MM.1S (cell line): ENCODE data around the gene CTAGE1.

Experiments
- EZH2 ChIP-seq: fragments of 300-600 bp; sonication (generic); optimal IDR thresholded peaks from 2 replicates; pipeline ENCODE3; 2017; ENCODE audit warnings: low read depth, mild to moderate bottlenecking, antibody characterized with exemption, low read length, mixed read lengths
- EZH2phosphoT487 ChIP-seq: fragments of 300-600 bp; sonication (generic); IDR thresholded peaks from 2 replicates; pipeline ENCODE4 v1.6.1; 2018; ENCODE audit warnings: antibody characterized with exemption, low read length
- TF ChIP-seq, protein P1 (sequence below): fragments of 300-600 bp; sonication (generic); IDR thresholded peaks from 2 replicates; pipeline ENCODE4 v1.5.1; 2016; ENCODE audit warnings: antibody characterized with exemption, low read length, mixed read lengths

DNA sequence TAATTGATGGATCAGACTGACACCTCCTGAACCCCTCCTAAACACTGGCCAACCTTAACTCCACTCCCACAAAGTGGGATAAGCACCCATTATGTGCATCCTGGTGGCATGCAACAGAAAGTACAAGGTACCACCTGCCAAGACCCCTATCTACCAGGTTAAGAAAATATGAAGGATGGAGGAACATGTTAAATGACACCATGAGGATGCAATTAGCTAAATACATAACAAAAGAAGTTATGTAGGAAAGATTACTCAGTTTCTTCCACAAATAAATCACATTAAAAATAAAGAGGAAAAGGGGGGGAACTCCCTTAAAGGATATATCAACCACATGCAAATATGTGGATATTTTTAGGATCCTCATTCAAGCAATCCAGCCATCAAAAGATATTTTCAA, 12.6 kb downstream of the CTAGE1 start:
- TF ChIP-seq EZH2: no peak
- TF ChIP-seq, protein P1, sequence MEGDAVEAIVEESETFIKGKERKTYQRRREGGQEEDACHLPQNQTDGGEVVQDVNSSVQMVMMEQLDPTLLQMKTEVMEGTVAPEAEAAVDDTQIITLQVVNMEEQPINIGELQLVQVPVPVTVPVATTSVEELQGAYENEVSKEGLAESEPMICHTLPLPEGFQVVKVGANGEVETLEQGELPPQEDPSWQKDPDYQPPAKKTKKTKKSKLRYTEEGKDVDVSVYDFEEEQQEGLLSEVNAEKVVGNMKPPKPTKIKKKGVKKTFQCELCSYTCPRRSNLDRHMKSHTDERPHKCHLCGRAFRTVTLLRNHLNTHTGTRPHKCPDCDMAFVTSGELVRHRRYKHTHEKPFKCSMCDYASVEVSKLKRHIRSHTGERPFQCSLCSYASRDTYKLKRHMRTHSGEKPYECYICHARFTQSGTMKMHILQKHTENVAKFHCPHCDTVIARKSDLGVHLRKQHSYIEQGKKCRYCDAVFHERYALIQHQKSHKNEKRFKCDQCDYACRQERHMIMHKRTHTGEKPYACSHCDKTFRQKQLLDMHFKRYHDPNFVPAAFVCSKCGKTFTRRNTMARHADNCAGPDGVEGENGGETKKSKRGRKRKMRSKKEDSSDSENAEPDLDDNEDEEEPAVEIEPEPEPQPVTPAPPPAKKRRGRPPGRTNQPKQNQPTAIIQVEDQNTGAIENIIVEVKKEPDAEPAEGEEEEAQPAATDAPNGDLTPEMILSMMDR: no peak
- TF ChIP-seq EZH2phosphoT487: no peak
